ENCODE data around the gene RBBP4.

GRCh38 chr1:32623775-32624174 lies 27.2 kb upstream of the RBBP4 start:
- TF ChIP-seq, protein P1, sequence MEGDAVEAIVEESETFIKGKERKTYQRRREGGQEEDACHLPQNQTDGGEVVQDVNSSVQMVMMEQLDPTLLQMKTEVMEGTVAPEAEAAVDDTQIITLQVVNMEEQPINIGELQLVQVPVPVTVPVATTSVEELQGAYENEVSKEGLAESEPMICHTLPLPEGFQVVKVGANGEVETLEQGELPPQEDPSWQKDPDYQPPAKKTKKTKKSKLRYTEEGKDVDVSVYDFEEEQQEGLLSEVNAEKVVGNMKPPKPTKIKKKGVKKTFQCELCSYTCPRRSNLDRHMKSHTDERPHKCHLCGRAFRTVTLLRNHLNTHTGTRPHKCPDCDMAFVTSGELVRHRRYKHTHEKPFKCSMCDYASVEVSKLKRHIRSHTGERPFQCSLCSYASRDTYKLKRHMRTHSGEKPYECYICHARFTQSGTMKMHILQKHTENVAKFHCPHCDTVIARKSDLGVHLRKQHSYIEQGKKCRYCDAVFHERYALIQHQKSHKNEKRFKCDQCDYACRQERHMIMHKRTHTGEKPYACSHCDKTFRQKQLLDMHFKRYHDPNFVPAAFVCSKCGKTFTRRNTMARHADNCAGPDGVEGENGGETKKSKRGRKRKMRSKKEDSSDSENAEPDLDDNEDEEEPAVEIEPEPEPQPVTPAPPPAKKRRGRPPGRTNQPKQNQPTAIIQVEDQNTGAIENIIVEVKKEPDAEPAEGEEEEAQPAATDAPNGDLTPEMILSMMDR (tag by site-specific recombination; IDR thresholded peaks at IDR 0.05), result no peak
- TF ChIP-seq GLI4 (tag by site-specific recombination; IDR thresholded peaks at IDR 0.05), result no peak
- TF ChIP-seq ZNF138 (tag by site-specific recombination; IDR thresholded peaks at IDR 0.05; ENCODE audit: borderline replicate concordance), result no peak
- TF ChIP-seq HOXC10 (CRISPR knock-in tag; IDR thresholded peaks at IDR 0.05), result no peak
- no peak for TF ChIP-seq ZNF302 (tag by site-specific recombination; IDR thresholded peaks at IDR 0.05; ENCODE audit: low read depth)
- TF ChIP-seq ZNF621 (tag by site-specific recombination; IDR thresholded peaks at IDR 0.05), result no peak
- TF ChIP-seq ZBTB1 (tag by site-specific recombination; IDR thresholded peaks at IDR 0.05), result no peak
- no peak for TF ChIP-seq ZNF121 (tag by site-specific recombination; IDR thresholded peaks at IDR 0.05)

Data from HEK293 (cell line).